HS-5 (cell line): ENCODE measurements around the gene SORCS3.

Source experiments
- DNase-seq: peaks from one replicate; pipeline ENCODE4 v3.0.0-alpha.2; 2012; ENCODE audit warnings: low read depth

The SORCS3 gene

DNA sequence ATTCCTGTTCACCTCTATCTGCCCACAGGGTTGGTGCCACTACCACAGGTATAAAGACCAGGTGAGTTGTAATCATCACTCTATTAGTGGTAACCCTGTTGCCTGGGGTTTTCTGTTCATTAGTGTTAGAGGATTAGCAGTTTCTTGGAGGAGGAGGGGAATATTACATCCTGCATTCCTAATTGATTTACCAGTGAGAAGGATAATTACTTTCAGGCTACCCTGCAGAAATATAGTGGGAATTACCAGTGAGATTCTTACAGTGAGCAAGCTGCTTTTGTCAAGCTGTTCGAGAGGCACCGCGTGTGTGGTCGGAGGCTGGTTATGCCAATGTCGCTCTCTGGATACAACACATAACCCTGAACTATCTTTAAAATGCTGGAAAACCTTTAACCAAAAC, 280.7 kb downstream of the SORCS3 start:
- no peak for DNase-seq

DNA sequence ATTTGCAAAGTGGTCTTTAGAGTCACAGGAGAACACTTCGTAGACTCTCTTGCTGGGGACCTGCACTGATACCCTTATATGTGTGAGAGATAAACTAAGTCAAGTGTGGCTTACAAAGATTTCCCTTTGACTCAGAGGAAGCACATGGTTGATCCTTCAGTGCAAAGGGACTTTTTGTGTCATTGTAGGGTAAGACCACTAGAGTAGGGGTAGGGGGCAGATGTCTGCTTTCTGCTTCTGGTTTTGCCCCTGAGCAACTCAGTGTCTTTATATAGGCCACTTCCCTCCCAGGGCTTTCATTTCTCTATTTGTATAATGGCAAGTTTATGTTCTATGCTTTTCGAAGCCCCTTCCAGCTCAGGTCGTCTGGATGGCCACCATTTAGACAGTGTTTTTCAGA, 281.7 kb downstream of the SORCS3 start:
- no peak for DNase-seq

GRCh38 chr10:104923501-104923900, 282.4 kb downstream of the SORCS3 start:
- no peak for DNase-seq

GRCh38 chr10:104924101-104924795, 283.2 kb downstream of the SORCS3 start:
- no peak for DNase-seq

- no peak for DNase-seq
Measured at GRCh38 chr10:104925232-104925851, 284.3 kb downstream of the SORCS3 start.

GRCh38 chr10:104928734-104929133, 287.6 kb downstream of the SORCS3 start:
- DNase-seq: no peak

GRCh38 chr10:104931612-104932134, 290.6 kb downstream of the SORCS3 start:
- DNase-seq: no peak

DNA sequence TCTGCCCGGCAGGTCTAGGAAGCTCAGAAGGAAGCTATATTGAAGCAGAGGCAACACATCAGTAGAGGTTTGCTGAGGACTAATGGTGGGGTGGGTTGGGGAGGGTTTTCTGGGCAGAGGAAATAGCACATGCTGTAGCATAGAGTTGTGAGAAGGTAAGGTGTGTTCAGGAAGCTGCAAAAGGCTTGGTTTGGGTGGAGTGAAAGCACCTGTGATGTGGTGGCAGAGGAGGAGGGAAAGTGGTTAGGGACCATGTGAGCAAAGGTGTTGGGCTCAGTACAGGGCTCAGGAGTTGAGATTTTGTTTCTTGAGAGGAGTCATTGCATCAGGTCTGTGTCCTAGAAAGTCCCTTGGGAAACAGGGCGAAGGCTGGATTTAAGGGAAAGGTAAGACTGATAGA, 294.6 kb downstream of the SORCS3 start:
- DNase-seq: no peak

- DNase-seq: peak; percentile 63
Measured at GRCh38 chr10:104937567-104937966, 296.5 kb downstream of the SORCS3 start.

- no peak for DNase-seq
Measured at GRCh38 chr10:104938031-104938430, 296.9 kb downstream of the SORCS3 start.

DNA sequence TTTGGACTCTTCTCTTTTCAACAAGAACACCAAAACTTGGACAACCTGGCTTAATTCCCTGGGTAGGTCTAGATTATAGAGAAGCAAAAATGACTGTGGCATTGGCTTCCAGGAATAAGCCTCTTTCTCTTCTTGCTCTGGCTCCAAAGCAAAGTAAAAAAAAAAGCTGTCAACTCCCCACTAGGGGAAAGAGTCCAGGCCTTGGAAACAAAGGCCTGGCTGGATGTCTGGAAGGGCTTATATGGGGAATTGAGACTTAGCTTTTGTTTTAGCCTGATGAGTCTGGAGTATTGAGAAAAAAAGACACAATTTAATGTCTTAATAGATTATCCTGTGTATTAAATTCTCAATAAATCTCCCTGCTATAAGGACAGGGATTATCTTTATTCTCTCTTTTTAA, 300.6 kb downstream of the SORCS3 start:
- no peak for DNase-seq

GRCh38 chr10:104947314-104947713, 306.2 kb downstream of the SORCS3 start:
- DNase-seq: no peak

GRCh38 chr10:104957178-104957841, 316.2 kb downstream of the SORCS3 start:
- DNase-seq: no peak

- DNase-seq: no peak
Measured at GRCh38 chr10:104966563-104967297, 325.6 kb downstream of the SORCS3 start.

- DNase-seq: no peak
Measured at GRCh38 chr10:104980368-104980767, 339.3 kb downstream of the SORCS3 start.

GRCh38 chr10:104981995-104982394, 340.9 kb downstream of the SORCS3 start:
- no peak for DNase-seq

- DNase-seq: no peak
Measured at GRCh38 chr10:104988686-104989085, 347.6 kb downstream of the SORCS3 start.

DNA sequence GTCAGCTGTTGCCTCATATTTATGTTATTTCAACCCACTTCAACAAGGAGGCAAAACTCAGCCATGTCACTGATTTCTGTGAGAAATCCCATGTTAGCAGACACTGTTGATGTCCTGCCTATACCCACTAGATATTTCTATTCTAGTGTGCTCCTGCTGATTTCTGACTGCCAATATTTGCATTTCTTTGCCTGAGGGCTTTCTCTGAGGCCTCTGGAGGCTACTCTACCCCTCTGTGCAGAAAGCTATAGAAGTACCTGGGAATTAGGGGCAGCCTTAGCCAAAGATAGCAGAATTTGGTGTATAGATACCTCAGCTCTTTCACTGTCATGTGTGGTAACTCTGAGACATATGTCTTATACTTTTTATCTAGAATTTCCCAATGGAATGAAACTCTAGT, 348.8 kb downstream of the SORCS3 start:
- no peak for DNase-seq

GRCh38 chr10:104993085-104993484, 352.0 kb downstream of the SORCS3 start:
- no peak for DNase-seq

- no peak for DNase-seq
Measured at GRCh38 chr10:105001269-105001668, 360.2 kb downstream of the SORCS3 start.

- DNase-seq: no peak
Measured at GRCh38 chr10:105010411-105011121, 369.5 kb downstream of the SORCS3 start.

- peak; percentile 10 for DNase-seq
Measured at GRCh38 chr10:105017116-105017515, 376.0 kb downstream of the SORCS3 start.
